ENCODE results near the gene KCNJ10.
A peak's percentile ranks its signal among the peaks of the same experiment; 100 is the strongest.

The KCNJ10 gene

DNA sequence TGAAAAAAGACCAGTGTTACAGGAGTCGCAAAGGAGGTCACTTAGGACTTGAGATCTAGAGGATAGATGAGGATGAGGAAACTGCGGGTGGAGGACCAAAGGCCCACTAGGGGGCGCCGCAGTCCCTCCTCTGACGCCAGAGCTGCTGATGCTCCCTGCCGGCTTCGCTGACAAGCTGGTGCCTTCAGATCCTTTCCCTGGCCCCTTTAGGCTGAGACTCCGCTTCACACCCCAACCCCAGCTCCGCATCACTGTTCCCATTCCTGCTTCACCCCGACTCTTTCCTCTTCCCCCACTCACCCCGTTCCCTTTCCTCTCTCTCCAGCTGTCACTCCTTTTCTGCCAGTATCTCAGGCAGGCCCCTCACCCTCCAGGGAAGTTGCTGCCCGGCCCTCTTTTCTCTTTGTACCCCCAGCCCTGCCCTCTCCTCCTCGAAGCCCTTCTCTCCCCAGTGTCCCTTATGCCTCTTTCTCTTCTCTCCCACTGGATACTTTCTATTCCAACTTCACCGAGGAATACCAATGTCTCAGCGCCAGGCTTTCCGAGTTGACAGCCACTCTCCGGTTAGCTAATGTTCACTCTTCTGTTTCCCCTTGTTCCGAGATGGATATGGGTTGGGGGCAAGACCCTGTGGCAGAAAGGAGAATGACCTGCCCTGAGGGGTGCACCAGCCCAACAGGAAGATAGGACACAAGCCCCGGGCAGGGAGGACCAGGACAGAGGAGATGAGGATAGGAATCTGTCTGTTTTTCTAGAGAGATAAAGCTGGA is 15.9 kb upstream of the KCNJ10 start:
- Mint-ChIP-seq H3K4me3 (no peak overlapping the region), H3K36me3 (ENCODE audit: insufficient read depth) (peaks cover 13% of the 10 kb centered on the region), H3K4me1 (peaks cover 23% of the 10 kb centered on the region), H3K9me3 (no peaks in the 10 kb centered on the region), H3K27ac (ENCODE audit: low read depth) (no peak overlapping the region), H3K27me3 (peaks cover 24% of the 10 kb centered on the region)
- peak; percentile 53 to 70 for DNase-seq (ENCODE audit: low spot score in 2 of 2)
- ATAC-seq (replicated peaks; ENCODE audit: extremely low read depth, poor library complexity, severe bottlenecking), result peak; percentile 65

- no peak for DNase-seq (ENCODE audit: low spot score in 2 of 2)
- peaks cover 34% of the 10 kb centered on the region for H3K27me3 Mint-ChIP-seq
- no peak for ATAC-seq (replicated peaks; ENCODE audit: extremely low read depth, poor library complexity, severe bottlenecking)
- H3K4me1 Mint-ChIP-seq, result peaks cover 19% of the 10 kb centered on the region
- H3K9me3 Mint-ChIP-seq, result no peaks in the 10 kb centered on the region
- H3K36me3 Mint-ChIP-seq (ENCODE audit: insufficient read depth), result peaks cover 10% of the 10 kb centered on the region
- H3K4me3 Mint-ChIP-seq, result peak overlapping the region; percentile 62
- no peak overlapping the region for H3K27ac Mint-ChIP-seq (ENCODE audit: low read depth)
Measured at GRCh38 chr1:160084771-160085321, 14.9 kb upstream of the KCNJ10 start.

DNA sequence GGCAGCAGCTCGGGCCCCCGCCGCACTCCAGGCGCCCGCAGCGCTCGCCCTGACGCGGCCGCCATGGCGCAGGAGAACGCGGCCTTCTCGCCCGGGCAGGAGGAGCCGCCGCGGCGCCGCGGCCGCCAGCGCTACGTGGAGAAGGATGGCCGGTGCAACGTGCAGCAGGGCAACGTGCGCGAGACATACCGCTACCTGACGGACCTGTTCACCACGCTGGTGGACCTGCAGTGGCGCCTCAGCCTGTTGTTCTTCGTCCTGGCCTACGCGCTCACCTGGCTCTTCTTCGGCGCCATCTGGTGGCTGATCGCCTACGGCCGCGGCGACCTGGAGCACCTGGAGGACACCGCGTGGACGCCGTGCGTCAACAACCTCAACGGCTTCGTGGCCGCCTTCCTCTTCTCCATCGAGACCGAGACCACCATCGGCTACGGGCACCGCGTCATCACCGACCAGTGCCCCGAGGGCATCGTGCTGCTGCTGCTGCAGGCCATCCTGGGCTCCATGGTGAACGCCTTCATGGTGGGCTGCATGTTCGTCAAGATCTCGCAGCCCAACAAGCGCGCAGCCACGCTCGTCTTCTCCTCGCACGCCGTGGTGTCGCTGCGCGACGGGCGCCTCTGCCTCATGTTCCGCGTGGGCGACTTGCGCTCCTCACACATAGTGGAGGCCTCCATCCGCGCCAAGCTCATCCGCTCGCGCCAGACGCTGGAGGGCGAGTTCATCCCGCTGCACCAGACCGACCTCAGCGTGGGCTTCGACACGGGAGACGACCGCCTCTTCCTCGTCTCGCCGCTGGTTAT is 14.2 kb upstream of the KCNJ10 start:
- H3K4me1 Mint-ChIP-seq, result peaks cover 19% of the 10 kb centered on the region
- DNase-seq (ENCODE audit: low spot score in 2 of 2), result peak; percentile 39 to 56
- H3K9me3 Mint-ChIP-seq, result no peaks in the 10 kb centered on the region
- H3K27ac Mint-ChIP-seq (ENCODE audit: low read depth), result no peak overlapping the region
- peak overlapping the region; percentile 62 for H3K4me3 Mint-ChIP-seq
- peaks cover 10% of the 10 kb centered on the region for H3K36me3 Mint-ChIP-seq (ENCODE audit: insufficient read depth)
- H3K27me3 Mint-ChIP-seq, result peaks cover 41% of the 10 kb centered on the region
- ATAC-seq (replicated peaks; ENCODE audit: extremely low read depth, poor library complexity, severe bottlenecking), result peak; percentile 59

GRCh38 chr1:160082926-160083325 is 13.0 kb upstream of the KCNJ10 start:
- H3K9me3 Mint-ChIP-seq, result no peaks in the 10 kb centered on the region
- no peak overlapping the region for H3K27ac Mint-ChIP-seq (ENCODE audit: low read depth)
- no peak for ATAC-seq (replicated peaks; ENCODE audit: extremely low read depth, poor library complexity, severe bottlenecking)
- peaks cover 7% of the 10 kb centered on the region for H3K36me3 Mint-ChIP-seq (ENCODE audit: insufficient read depth)
- H3K4me1 Mint-ChIP-seq, result peaks cover 19% of the 10 kb centered on the region
- H3K27me3 Mint-ChIP-seq, result peaks cover 53% of the 10 kb centered on the region
- no peak for DNase-seq (ENCODE audit: low spot score in 2 of 2)
- H3K4me3 Mint-ChIP-seq, result peak overlapping the region; percentile 62

GRCh38 chr1:160082487-160082886 is 12.5 kb upstream of the KCNJ10 start:
- peak overlapping the region; percentile 62 for H3K4me3 Mint-ChIP-seq
- no peaks in the 10 kb centered on the region for H3K9me3 Mint-ChIP-seq
- ATAC-seq (replicated peaks; ENCODE audit: extremely low read depth, poor library complexity, severe bottlenecking) (no peak), DNase-seq (ENCODE audit: low spot score in 2 of 2) (no peak)
- peaks cover 19% of the 10 kb centered on the region for H3K4me1 Mint-ChIP-seq
- H3K36me3 Mint-ChIP-seq (ENCODE audit: insufficient read depth), result peaks cover 7% of the 10 kb centered on the region
- H3K27me3 Mint-ChIP-seq, result peaks cover 57% of the 10 kb centered on the region
- H3K27ac Mint-ChIP-seq (ENCODE audit: low read depth), result no peak overlapping the region

GRCh38 chr1:160081261-160081936 is 11.4 kb upstream of the KCNJ10 start, which contains the start of gene KCNJ9:
KCNJ9 (plus strand) TSS chr1:160081538; CDS start chr1:160084031, 2,493 bp downstream.
- Mint-ChIP-seq H3K4me1 (peaks cover 19% of the 10 kb centered on the region), H3K27ac (ENCODE audit: low read depth) (no peak within 1 kb of the TSS), H3K27me3 (peaks cover 64% of the 10 kb centered on the region), H3K36me3 (ENCODE audit: insufficient read depth) (peaks cover 6% of the 10 kb centered on the region), H3K9me3 (no peaks in the 10 kb centered on the region), H3K4me3 (no peak within 1 kb of the TSS)
- DNase-seq (ENCODE audit: low spot score in 2 of 2) (no peak), ATAC-seq (replicated peaks; ENCODE audit: extremely low read depth, poor library complexity, severe bottlenecking) (no peak)

GRCh38 chr1:160080381-160081100 is 10.6 kb upstream of the KCNJ10 start:
- ATAC-seq (replicated peaks; ENCODE audit: extremely low read depth, poor library complexity, severe bottlenecking), result no peak
- Mint-ChIP-seq H3K4me1 (peaks cover 14% of the 10 kb centered on the region), H3K36me3 (ENCODE audit: insufficient read depth) (peaks cover 6% of the 10 kb centered on the region), H3K9me3 (no peaks in the 10 kb centered on the region), H3K27ac (ENCODE audit: low read depth) (no peak overlapping the region), H3K4me3 (no peak overlapping the region), H3K27me3 (peaks cover 73% of the 10 kb centered on the region)
- DNase-seq (ENCODE audit: low spot score in 2 of 2), result no peak

DNA sequence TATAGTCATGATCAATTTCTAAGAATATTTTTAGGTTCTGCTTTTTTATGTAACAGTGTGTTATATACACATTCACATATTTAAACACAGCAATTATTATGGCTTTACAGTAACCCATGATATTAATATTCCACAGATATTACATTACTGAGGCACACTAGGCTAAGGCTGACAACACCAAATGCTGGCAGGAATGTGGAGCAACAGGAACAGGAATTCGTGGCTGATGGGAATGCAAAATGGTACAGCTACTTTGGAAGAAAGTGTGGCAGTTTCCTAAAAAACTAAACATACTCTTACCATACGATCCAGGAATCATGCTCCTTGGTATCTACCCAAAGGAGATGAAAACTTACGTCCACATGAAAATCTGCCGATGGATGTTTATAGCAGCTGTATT is 9.5 kb upstream of the KCNJ10 start:
- H3K27me3 Mint-ChIP-seq, result peaks cover 84% of the 10 kb centered on the region
- H3K4me1 Mint-ChIP-seq, result peaks cover 10% of the 10 kb centered on the region
- no peak overlapping the region for H3K4me3 Mint-ChIP-seq
- DNase-seq (ENCODE audit: low spot score in 2 of 2), result no peak
- no peaks in the 10 kb centered on the region for H3K9me3 Mint-ChIP-seq
- no peak overlapping the region for H3K27ac Mint-ChIP-seq (ENCODE audit: low read depth)
- ATAC-seq (replicated peaks; ENCODE audit: extremely low read depth, poor library complexity, severe bottlenecking), result no peak
- peaks cover 5% of the 10 kb centered on the region for H3K36me3 Mint-ChIP-seq (ENCODE audit: insufficient read depth)

GRCh38 chr1:160078512-160079195 is 8.7 kb upstream of the KCNJ10 start:
- H3K4me3 Mint-ChIP-seq, result no peak overlapping the region
- ATAC-seq (replicated peaks; ENCODE audit: extremely low read depth, poor library complexity, severe bottlenecking) (peak; percentile 65), DNase-seq (ENCODE audit: low spot score in 2 of 2) (peak; percentile 42 to 45)
- peaks cover 86% of the 10 kb centered on the region for H3K27me3 Mint-ChIP-seq
- no peak overlapping the region for H3K27ac Mint-ChIP-seq (ENCODE audit: low read depth)
- H3K36me3 Mint-ChIP-seq (ENCODE audit: insufficient read depth), result peaks cover 2% of the 10 kb centered on the region
- peaks cover 6% of the 10 kb centered on the region for H3K4me1 Mint-ChIP-seq
- no peaks in the 10 kb centered on the region for H3K9me3 Mint-ChIP-seq

- Mint-ChIP-seq H3K4me3 (no peak overlapping the region), H3K4me1 (peaks cover 6% of the 10 kb centered on the region)
Measured at GRCh38 chr1:160077486-160077885, 7.5 kb upstream of the KCNJ10 start.

DNA sequence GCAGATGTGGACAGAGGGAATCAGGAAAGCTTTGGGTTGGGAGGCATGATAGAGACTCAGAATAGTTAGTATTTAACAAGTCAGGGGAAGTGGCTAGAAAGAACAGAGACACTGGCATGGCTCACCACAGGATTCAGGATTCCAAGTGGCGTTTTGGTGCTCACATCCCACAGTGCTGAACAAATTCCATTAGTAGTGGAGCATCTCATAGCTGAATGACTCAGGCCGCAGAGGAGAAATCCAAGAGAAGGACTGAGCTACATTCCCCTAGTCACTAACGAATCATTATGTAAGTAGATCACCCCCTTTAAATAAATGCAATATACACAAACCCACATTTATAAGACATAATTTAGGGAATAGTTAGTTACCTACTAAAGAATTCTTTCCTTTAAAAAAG is 6.3 kb upstream of the KCNJ10 start:
- no peak for ATAC-seq (replicated peaks; ENCODE audit: extremely low read depth, poor library complexity, severe bottlenecking)
- no peaks in the 10 kb centered on the region for H3K9me3 Mint-ChIP-seq
- H3K4me1 Mint-ChIP-seq, result peaks cover 4% of the 10 kb centered on the region
- peaks cover 79% of the 10 kb centered on the region for H3K27me3 Mint-ChIP-seq
- no peak for DNase-seq (ENCODE audit: low spot score in 2 of 2)
- no peak overlapping the region for H3K4me3 Mint-ChIP-seq
- no peak overlapping the region for H3K27ac Mint-ChIP-seq (ENCODE audit: low read depth)
- peaks cover 2% of the 10 kb centered on the region for H3K36me3 Mint-ChIP-seq (ENCODE audit: insufficient read depth)

More at GRCh38 chr1:160077486-160077885, 7.5 kb upstream of the KCNJ10 start:
- Mint-ChIP-seq H3K27ac (ENCODE audit: low read depth) (no peak overlapping the region), H3K36me3 (ENCODE audit: insufficient read depth) (peaks cover 2% of the 10 kb centered on the region), H3K27me3 (peaks cover 79% of the 10 kb centered on the region), H3K9me3 (no peaks in the 10 kb centered on the region)
- DNase-seq (ENCODE audit: low spot score in 2 of 2) (no peak), ATAC-seq (replicated peaks; ENCODE audit: extremely low read depth, poor library complexity, severe bottlenecking) (no peak)

Data from central memory CD8-positive, alpha-beta T cell (primary cell).